ELR (cell line): ENCODE results near the gene C1QTNF1.
"Not testable (repeated sequence)": the region's sequence is repeated elsewhere in the genome, so short reads cannot be mapped to it uniquely, and the experiment has no call there.

Experiments used
- DNase-seq: peaks from one replicate; pipeline ENCODE4 v3.0.0-alpha.2; 2015; ENCODE audit warnings: low read depth

Gene C1QTNF1

DNA sequence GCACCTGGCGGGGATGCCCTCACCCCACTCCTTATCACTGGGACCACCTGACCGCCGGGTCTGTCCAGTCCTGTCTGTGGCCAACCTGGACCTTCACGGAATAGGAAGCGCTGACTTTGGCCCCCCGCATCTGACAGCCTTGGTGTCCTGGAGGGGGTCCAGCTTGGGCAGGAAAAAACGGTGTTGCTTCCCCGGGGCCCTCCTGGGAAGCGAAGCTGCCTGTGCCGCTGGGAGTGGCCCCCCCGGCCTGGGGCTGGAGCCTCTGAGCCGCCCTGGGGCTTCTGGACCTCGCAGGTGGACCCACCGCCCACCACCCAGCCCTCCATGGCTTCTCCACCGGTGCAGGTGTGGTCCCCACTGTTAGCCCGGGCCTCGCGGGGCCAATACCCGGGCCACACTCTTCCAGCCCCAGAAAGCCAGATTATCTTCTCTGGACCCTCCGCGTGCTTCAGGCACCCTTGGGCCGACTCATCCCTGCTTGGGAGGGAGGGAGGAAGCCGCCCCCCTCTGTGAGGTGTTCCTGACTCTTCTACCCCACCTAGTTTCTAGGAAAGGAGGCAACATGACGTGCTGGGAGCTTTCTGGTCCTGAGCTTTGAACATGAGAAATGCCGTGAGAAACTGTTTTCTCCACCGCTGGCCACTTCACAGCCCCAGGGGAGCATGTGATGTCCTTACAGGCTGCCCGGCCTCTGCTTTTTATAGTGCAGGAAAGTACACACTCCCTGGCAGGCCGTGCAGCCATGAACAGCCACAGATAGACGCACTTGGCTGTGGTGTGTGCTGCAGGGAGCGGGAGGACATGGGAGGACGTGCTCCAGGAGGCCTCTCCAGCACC, 1.1 kb downstream of the C1QTNF1 start:
- DNase-seq = peak; percentile 38

DNA sequence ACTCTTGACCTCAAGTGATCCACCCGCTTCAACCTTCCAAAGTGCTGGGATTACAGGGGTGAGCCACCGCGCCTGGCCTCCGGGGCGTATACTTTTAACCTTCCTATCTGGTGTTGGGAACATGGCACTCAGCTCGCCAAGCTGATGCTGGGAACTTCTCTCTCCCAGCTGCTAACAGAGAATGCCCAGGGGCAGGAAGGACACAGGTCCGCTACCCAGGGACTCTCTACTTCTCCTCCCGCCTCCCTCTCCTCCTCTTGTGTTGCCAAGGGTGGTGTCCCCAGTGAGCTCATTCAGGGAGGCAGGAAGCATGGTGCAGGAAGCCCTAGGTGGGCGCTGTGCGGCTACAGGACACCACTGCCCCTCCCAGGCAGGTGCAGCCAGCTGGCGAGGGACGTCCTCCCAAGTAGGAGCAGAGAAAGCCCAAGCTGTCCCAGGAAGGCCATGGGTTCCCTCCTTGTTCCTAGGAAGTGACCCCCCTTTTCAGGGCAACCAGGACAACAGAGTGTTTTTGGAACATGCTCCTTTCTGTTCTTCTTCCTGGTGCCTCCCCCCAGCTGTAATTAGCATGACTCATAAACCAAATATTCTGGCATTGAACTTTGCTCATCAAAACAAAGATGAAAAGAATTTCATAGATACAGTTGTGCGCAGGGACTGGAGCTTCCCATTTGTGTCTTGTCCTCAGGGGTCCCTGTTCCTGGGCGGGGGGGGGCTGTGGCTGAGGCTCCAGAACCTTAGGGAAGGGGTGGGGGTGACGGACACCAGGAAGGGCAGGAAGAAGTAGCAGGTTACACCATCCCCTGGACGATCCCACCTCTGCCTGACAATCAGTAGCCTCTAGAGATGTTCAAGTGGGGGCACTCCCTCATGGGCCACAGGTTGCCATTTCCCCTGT, 2.7 kb downstream of the C1QTNF1 start:
- peak; percentile 91 for DNase-seq

DNA sequence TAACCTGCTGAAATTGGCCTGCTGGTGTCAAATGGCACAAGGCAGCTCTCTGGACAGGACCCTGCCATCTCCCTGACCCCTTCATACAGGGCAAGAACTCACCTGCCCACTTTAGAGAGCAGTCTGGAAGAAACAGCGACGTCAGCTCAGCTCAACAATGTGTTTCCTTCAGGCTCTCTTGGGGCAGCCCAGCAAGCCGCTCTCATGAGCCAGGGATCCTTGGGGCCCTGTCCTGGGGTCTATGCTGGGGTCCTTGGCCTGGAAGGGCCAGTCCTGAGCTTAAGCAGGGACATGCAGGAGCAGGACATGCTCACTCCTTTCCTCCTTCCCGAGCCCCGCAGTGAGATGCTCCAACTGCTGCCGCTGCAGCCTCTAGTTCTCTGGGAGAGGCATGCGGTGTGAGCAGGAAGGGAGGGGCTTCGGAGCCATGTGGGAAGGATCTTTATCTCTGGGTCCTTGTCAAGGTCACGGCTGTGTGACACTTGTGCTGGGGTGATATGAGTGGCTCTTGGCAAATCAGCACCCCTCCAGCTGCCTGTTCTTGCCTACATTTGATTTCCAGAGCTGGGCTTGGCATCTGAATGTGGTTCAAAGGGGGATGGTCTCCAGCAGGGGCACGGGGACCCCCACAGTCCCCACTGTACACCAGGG, 3.4 kb downstream of the C1QTNF1 start:
- peak; percentile 45 for DNase-seq

DNA sequence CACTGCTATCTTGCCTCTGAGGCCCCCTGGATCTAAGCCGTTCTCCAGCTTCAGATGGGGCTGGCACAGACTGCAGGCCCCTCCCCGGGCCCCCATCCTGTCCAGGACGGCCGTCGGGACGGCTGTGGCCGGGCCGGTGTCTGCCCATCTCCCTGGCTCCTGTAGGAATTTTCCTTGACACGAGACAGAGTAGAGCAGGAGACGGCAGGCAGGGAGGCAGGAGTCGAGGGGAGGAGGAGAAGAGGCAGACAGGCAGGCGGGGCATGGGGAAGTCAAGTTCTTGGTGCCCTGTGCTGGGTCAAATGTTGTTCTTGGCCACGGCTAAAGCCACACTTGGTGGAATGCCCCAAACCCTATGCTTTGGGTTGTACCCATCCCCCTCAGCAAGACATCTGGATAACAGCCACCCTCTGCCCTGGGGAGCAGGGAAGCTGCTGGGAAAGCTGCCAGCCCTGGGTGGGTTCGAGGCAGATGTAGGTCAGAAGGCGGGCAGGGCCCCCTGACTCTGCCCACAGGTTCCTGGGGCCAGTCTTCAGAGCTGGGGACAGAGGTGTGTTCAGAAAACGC, 4.0 kb downstream of the C1QTNF1 start:
- no peak for DNase-seq

DNA sequence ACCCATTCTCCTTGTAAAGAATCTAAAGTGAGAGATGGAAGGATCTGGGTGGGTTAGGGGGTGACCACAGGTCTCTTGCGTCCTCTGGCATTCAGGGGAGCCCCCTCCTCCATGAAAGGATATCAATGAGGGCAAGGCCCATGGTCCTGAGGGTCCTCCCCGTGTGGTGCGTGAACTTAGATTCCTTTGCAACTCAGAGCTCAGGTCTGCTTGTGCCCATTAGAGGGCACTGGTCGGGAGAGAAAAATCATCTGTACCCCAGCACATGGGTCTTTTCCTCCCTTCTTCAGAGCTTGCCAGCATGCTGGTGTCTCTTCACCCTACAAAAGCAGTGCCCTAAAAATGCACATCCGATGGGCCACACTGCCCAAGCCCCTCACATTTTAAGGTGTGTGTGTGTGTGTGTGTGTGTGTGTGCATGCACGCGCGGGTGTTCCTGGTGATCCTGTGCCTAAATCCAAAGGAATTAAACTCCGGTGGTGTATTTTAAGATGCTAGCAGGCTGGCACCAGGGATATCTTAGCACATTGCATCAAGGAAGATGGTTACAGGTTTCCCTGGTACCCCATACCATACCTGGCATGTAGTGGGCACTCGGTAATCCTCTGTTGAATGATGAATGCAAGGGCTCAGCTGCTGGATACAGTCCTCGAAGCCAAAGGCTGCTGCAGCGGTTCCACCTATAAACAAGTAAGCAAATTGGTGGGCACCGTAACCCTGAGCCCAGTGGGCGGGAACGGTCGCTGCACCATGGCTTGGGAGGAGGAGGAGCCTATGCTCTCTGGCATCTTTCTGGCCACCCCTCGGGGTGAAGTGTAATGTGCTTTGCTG, 4.7 kb downstream of the C1QTNF1 start:
- DNase-seq = no peak

DNA sequence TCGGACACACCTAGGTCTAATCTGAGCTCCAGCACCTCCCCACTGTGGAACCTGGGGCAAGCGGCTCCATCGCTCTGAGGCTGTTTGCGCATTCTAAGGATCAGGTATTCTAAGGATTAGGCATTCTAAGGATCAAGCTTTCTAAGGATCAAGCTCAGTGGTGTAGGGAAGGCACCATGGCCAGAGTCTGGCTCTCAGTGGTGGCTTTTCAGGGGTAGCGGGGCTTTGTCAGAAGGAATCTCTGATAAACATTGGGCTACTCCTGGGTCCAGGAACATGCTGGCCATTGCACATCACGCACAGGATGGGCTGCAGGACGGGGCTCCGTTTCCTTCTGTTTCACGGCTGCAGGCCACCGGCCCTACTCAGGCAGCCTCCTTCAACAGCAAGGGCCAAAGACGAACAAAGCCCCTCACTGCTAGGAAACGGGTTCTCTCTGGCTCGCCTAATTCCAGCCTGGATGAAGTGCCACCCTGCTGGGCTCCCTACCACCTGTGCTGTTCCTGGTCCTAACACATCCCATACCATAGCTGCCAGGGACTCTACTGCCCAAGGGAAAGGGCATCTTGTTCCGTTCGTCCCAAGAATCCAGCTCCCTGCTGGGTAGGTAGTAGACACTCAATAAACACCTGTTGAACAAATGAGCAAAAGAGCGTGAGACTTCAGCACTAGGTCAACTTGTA, 5.5 kb downstream of the C1QTNF1 start:
- no peak for DNase-seq

DNA sequence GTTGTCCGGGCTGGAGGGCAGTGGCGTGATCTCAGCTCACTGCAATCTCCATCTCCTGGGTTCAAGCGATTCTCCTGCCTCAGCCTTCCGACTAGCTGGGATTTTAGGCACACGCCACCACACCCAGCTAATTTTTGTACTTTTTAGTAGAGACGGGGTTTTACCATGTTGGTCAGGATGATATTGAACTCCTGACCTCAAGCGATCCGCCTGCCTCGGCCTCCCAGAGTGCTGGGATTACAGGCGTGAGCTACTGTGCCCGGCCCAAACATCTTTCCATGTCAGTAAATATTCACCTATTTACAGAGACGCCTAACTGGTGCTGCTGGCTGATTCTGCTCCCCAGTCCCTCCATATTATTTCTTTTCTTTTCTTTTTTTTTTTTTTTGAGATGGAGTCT, 6.7 kb downstream of the C1QTNF1 start:
- DNase-seq = not testable (repeated sequence)

DNA sequence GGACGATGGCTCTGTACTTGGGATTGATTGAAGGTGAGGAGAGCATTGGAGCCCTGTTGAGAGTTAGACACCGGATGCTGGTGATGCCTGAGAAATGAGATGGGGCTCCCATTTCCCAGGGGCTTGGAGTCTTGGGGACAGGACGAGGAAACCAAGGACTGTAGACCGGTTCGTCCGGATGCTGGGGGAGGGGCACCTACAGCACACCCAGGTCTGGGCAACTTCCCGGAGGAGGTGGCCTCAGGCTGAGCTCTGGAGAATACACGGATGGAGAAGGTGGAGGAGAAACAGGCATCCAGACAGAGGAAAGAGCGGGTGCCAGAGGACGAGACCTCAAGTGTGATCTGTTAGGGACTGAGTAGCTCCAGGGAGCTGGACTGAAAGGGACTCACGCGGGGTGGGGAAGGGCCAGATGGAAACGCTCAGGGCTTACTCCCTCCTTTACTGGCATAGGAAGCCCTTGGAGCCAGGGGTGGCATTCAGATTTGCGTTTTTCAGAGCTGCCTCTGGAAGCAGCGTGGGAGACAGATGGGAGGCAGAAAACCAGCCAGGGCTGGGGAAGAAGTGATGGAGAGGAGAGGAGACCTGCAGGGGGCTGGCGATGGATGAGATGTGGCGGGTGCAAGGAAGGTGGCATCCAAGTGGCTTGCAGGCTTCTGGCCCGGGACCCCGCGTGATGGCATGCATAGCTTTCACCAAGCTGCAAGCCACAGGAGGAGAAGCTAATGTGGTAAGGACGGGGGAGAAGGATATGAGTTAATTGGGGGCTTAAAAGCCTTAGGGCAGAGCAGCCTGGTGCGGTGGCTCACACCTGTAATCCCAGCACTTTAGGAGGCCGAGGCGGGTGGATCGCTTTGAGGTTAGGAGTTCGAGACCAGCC, 8.3 kb downstream of the C1QTNF1 start:
- no peak for DNase-seq

DNA sequence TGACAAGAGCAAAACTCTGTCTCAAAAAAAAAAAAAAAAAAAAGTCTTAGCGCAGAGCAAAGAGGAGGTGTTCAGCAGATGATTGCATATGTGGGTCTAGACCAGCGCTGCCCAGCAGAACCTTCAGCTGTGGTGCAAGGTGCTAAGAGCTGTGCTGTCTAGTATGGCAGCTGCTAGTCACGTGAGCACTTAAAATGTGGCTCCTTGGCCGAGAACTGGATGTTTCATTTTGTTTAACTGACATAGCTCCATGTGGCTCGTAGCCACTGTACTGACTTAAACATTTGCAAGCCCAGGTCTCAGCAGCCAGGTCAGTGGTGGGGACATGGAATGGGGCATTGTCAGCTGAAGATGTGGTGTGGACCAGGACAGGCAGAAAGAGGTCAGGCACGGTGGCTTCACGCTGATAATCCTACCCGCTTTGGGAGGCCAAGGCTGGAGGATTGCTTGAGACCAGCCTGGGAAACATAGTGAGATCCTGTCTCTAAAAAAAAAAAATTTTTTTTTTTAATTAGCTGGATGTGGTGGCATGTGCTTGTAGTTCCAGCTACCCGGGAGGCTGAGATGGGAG, 9.2 kb downstream of the C1QTNF1 start:
- no peak for DNase-seq

DNA sequence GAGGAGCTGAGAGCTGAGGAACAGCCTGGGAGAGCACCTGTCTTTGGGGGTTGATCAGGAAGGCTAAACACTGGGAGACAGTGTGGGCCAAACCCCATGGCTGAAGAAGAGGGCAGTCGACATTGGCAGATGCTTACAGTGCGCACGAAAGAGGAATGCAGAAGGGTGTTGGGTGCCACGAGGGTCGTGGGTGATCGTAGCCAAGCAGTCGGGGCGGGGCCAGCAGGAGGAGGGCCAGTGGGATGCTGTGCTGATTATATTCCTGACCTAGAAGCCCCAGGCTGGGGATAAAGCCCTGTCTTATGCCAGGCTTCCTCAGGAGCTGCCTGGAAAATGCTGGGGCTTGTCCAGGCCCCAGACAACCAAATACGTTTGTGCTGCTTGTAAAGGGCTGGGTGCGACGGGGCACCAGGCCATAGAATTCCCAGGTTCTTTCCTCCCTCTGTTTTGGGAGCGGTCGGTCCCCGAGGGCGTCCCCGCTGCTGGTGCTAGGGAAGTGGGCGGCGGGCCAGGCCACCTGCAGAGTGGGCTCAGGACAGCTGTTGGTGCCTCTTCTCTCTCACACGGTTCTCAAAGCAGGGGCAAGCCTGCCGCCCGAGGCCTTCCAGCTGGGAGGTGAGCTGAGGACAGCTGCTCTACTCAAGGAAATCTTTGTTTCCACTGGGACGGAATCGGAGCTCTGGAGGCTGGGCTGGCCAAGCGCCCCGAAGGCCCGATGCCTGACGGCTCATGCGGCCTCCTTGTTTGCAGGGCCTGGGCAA, 10.0 kb downstream of the C1QTNF1 start:
- DNase-seq = no peak

DNA sequence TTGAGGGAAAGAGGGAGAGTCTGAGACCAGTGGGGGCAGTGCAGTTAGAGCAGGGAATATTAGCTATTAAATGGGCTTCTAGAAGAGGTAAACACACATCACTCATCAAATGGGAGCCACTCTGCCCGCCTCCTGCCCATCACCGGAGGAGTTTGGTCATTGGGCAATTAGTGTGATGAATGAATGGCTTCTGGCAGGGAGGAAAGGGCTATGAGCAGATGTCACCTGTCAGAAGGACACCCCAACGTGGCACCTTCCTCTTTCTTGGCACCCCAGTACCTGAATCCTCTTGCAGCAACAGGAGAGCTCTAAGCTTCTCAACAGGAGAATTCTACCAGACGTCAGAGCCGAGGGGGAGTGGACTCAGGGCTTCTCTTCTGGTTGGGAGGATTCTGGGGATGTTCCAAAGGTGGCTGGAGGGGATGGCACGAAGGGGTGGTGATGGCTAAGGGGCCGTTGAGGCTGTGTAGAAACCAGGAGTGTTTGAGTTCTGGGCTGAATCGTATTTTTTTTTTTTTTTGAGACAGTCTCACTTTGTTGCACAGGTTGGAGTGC, 11.0 kb downstream of the C1QTNF1 start:
- DNase-seq = no peak

DNA sequence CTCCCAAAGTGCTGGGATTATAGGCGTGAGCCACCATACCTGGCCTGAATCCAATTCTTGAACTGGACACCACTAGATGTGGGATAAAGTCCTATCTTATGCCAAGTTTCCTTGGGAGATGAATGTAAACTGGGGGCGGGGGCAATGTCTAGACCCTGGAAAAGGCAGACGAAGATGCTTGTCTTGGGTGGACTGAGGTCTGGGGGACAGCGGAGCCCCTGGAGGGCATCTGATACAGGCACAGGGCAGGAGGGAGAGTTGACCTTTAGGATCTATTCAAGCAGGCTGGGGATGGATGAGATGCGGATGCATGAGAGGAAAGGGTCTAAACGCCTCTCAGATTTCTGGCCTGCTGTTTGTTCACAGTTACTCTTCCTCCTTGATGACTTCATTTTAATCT, 11.7 kb downstream of the C1QTNF1 start:
- DNase-seq = no peak

DNA sequence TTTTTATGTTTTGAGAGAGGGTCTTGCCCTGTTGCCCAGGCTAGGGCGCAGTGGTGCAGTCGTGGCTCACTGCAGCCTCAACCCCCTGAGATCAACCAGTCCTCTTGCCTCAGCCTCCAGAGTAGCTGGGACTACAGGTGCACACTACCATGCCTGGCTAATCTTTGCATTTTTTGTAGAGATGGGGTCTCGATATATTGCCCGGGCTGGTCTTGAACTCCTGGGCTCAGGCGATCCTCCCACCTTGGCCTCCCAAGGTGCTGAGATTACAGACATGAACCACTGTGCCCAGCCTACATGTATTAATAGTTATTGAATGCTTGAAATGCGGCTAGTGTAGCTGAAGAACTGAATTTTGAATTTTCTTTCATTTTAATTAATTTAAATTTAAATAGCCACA, 12.2 kb downstream of the C1QTNF1 start:
- DNase-seq = no peak

DNA sequence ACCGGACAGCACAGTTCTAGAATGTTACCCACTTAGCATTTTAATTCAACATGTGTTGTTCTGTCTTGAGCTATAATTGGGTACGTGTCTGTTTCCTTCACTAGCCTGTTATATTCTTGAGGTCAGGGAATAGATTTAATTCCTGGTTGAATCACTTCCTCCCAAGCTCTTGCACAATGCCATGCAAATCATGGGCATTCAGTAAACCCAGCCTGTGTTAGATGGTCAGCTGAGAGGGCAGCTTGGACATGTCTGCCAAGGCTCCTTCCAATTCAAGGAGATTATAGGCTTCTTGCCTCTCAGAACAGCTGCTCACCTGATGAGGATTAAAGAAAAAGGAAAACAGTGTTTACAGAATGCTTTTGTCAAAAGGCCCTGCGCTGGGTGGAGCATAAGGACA, 12.6 kb downstream of the C1QTNF1 start:
- DNase-seq = peak; percentile 95

DNA sequence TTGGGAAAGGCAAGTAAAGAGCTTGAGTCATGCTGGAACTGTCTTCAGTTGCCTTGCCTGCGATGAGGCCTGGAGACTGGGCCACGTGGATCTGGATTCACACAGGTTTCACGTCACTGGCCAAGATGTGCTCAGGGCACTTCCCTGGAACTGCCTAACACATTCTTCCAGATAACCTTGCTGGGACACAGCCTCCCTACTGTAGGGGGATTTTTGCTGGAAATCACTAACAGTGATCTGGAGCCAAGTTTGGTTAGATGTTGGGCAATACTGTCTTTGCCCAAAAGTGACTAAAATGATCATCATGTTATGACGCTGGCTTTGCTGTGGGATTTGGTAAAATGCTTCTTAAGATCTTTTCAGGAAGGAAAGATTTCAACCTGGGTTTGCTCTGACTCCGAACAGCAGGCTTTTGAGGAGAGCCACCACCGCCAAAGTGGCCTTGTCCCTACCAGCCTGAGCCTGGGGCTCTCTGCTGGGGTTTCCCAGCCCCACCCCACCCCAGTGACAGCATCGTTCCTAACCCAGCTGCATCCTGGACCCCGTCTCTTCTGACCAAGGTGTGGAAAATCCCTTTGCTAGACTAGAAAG, 14.7 kb downstream of the C1QTNF1 start:
- DNase-seq = peak; percentile 93

DNA sequence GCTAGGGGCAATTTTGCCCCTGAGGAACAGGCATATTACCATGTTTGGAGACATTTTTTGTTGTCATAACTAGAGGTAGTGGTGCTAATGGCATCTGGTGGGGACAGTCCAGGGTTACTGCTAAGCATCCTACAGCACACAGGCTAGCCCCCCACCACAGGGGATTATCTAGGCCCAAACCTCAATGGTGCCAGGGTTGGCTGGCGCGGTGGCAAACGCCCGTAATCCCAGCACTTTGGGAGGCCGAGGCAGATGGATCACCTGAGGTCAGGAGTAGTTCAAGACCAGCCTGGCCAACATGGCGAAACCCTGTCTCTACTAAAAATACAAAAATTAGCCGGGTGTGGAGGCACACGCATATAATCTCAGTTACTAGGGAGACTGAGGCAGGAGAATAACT, 15.2 kb downstream of the C1QTNF1 start:
- DNase-seq = no peak

DNA sequence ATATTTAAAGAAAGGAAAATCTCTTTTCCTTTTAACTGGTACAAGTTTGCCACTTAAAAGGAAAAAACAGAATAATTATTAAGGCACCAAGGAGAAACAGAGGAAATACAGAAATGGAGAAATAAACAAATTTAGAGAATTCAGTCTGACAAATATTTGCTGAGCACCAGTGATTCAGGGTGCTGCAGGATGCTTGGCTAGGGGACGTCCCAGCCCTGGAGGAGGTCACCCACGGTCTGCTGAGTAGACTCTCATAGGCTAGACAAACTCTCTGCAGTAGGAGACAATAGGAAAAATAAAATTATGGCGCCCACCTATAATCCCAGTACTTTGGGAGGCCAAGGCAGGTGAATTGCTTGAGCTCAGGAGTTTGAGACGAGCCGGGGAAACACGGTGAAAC, 15.9 kb downstream of the C1QTNF1 start:
- DNase-seq = no peak

DNA sequence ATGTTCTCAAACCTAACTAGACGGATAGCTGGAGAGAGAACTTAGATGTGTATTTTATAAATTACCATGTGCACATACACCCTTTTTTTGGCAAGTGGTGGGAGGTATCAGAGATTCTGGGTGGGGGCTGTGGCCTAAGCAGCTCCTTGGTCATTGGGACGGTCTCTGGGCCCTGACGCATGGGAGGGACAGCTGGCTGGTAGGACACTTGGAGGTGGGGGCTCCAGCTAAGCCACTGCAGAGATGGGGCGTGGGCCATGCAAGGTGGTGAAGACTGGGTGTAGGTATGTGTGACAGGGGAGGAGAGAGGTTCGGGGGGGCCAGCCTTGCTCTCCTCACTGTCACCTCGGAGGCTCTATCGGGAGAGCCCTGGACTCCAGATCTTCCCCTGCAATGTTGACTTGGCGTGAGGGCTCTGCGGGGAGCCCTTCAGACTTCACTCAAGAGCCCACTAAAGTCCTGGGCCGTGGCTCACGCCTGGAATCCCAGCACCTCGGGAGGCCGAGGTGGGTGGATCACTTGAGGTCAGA, 17.1 kb downstream of the C1QTNF1 start:
- DNase-seq = no peak
